ENCODE results near the gene STX2.

STX2 gene

Small RNAs within 50 kb of the gene (small RNA-seq; reads per million reads assigned to genes)
- gene RNU6-1077P: 0 to 0.04 reads per million in 2 experiments

Measured in SK-N-DZ (cell line).